Astrocyte (in vitro differentiated cells and primary cell): ENCODE data around the gene ZNF469. TPM values are rescaled to one million over a fixed set of nuclear protein-coding genes. Genes with fewer than 3 reads are reported as not detected.
A peak's percentile ranks its signal among the peaks of the same experiment; 100 is the strongest.

Experiments
- DNase-seq: peaks from one replicate; pipeline ENCODE4 v3.0.0-alpha.2; 2010; ENCODE audit warnings: low read depth
- FAIRE-seq: peaks from 2 replicates; lab custom pipeline; 2011; peaks lifted over from hg19 to GRCh38; lab: Jason Lieb, UNC
- H2AFZ ChIP-seq: 2 replicates; pipeline ENCODE4 v1.6.0; 2012; ENCODE audit warnings: low read depth, low read length, inconsistent platforms
- H3K27ac ChIP-seq: 2 replicates; pipeline ENCODE4 v1.5.1; 2011; ENCODE audit warnings: low read depth, low read length, inconsistent platforms
- H3K27me3 ChIP-seq: 2 replicates; pipeline ENCODE4 v1.6.0; 2011; ENCODE audit warnings: low read length, inconsistent platforms; ENCODE audit not compliant: insufficient read depth
- H3K36me3 ChIP-seq: 2 replicates; pipeline ENCODE4 v1.5.1; 2011; ENCODE audit warnings: low read length, inconsistent platforms; ENCODE audit not compliant: insufficient read depth
- H3K4me1 ChIP-seq: 2 replicates; pipeline ENCODE4 v1.5.1; 2011; ENCODE audit warnings: low read length, inconsistent platforms; ENCODE audit not compliant: insufficient read depth
- H3K4me2 ChIP-seq: 2 replicates; pipeline ENCODE4 v1.6.0; 2012; ENCODE audit warnings: low read length, inconsistent platforms
- H3K4me3 ChIP-seq: 2 replicates; pipeline ENCODE4 v1.5.1; 2011; ENCODE audit warnings: low read depth, mild to moderate bottlenecking, low read length, inconsistent platforms; ENCODE audit not compliant: insufficient read depth
- H3K79me2 ChIP-seq: 2 replicates; pipeline ENCODE4 v1.6.0; 2012; ENCODE audit warnings: mild to moderate bottlenecking, low read length, inconsistent platforms; ENCODE audit not compliant: insufficient read depth
- H3K9ac ChIP-seq: 2 replicates; pipeline ENCODE4 v1.6.0; 2012; ENCODE audit warnings: mild to moderate bottlenecking, low read length, inconsistent platforms
- H3K9me3 ChIP-seq: 2 replicates; pipeline ENCODE4 v1.5.1; 2012; ENCODE audit warnings: low read depth, mild to moderate bottlenecking, low read length, inconsistent platforms; ENCODE audit not compliant: insufficient read depth
- H4K20me1 ChIP-seq: 2 replicates; pipeline ENCODE4 v1.6.0; 2012; ENCODE audit warnings: low read length, inconsistent platforms; ENCODE audit not compliant: insufficient read depth
- H3K27ac Mint-ChIP-seq: one replicate; pipeline ENCODE4 v1.8.0; 2021; ENCODE audit warnings: mild to moderate bottlenecking, mixed read lengths; ENCODE audit not compliant: unreplicated experiment
- H3K27me3 Mint-ChIP-seq: one replicate; pipeline ENCODE4 v1.8.0; 2021; ENCODE audit warnings: low read depth, mixed read lengths; ENCODE audit not compliant: unreplicated experiment
- H3K36me3 Mint-ChIP-seq: one replicate; pipeline ENCODE4 v1.8.0; 2021; ENCODE audit warnings: low read depth, mixed read lengths; ENCODE audit not compliant: unreplicated experiment
- H3K4me1 Mint-ChIP-seq: one replicate; pipeline ENCODE4 v1.8.0; 2021; ENCODE audit warnings: low read depth, mixed read lengths; ENCODE audit not compliant: unreplicated experiment
- H3K4me3 Mint-ChIP-seq: one replicate; pipeline ENCODE4 v1.8.0; 2021; ENCODE audit warnings: mild to moderate bottlenecking, moderate library complexity, mixed read lengths; ENCODE audit not compliant: unreplicated experiment
- H3K9me3 Mint-ChIP-seq: one replicate; pipeline ENCODE4 v1.8.0; 2021; ENCODE audit warnings: mild to moderate bottlenecking, mixed read lengths; ENCODE audit not compliant: unreplicated experiment
- EZH2 ChIP-seq: IDR thresholded peaks from 2 replicates; pipeline ENCODE4 v1.6.1; 2012; ENCODE audit warnings: mild to moderate bottlenecking, low read length, inconsistent platforms; ENCODE audit not compliant: insufficient read depth
- total RNA-seq: library from RNA; stranded (reverse); gene quantifications from 2 replicates; pipeline ENCODE4 v1.2.1, GENCODE V29; 2021
- TF ChIP-seq, protein P1 (sequence below): IDR thresholded peaks from 2 replicates; pipeline ENCODE4 v1.5.1; 2011; ENCODE audit warnings: low read depth, mild to moderate bottlenecking, inconsistent platforms, low read length, moderate library complexity; ENCODE audit not compliant: insufficient read depth

ZNF469 gene
- total RNA-seq, 1 donor from 2014 or later = 17.7 TPM

DNA sequence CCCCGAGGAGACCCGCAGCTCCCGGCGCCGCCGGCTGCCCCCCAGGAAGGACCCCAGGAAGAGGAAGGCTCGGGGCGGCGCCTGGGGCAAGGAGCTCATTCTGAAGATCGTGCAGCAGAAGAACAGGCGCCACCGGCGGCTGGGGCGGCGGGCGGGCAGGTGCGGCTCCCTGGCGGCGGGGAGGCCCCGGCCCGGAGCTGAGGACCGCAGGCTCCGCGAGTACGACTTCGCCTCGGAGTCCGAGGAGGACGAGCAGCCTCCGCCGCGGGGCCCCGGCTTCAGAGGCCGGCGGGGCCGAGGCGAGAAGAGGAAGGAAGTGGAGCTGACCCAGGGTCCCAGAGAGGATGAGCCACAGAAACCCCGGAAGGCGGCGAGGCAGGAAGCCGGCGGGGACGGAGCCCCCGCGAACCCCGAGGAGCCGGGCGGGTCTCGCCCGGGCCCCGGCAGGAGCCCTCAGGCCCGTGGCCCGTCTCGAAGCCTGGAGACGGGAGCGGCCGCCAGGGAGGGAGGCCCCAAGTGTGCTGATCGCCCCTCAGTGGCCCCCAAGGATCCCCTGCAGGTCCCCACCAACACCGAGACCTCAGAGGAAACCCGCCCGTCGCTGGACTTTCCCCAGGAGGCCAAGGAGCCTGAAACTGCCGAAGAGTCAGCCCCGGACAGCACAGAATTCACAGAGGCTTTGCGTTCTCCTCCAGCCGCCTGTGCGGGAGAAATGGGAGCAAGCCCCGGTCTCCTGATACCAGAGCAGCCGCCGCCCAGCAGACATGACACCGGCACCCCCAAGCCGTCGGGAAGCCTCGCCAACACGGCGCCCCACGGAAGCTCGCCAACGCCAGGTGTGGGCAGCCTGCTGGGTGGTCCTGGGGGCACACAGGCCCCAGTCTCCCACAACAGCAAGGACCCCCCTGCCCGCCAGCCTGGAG lies 48.0 kb downstream of the ZNF469 start:
- no peaks in the 10 kb centered on the region for H3K36me3 ChIP-seq
- H3K9me3 ChIP-seq = no peaks in the 10 kb centered on the region
- peaks cover 2% of the 10 kb centered on the region for H3K36me3 Mint-ChIP-seq
- DNase-seq = no peak
- TF ChIP-seq, protein P1, sequence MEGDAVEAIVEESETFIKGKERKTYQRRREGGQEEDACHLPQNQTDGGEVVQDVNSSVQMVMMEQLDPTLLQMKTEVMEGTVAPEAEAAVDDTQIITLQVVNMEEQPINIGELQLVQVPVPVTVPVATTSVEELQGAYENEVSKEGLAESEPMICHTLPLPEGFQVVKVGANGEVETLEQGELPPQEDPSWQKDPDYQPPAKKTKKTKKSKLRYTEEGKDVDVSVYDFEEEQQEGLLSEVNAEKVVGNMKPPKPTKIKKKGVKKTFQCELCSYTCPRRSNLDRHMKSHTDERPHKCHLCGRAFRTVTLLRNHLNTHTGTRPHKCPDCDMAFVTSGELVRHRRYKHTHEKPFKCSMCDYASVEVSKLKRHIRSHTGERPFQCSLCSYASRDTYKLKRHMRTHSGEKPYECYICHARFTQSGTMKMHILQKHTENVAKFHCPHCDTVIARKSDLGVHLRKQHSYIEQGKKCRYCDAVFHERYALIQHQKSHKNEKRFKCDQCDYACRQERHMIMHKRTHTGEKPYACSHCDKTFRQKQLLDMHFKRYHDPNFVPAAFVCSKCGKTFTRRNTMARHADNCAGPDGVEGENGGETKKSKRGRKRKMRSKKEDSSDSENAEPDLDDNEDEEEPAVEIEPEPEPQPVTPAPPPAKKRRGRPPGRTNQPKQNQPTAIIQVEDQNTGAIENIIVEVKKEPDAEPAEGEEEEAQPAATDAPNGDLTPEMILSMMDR = no peak
- TF ChIP-seq EZH2 = no peak
- no peak for FAIRE-seq
- peak overlapping the region; percentile 55 for H3K9ac ChIP-seq
- H3K4me2 ChIP-seq = peak overlapping the region; percentile 72
- H3K4me3 Mint-ChIP-seq = no peak overlapping the region
- no peaks in the 10 kb centered on the region for H4K20me1 ChIP-seq
- H2AFZ ChIP-seq = peak overlapping the region; percentile 9
- H3K27ac Mint-ChIP-seq = no peak overlapping the region
- no peaks in the 10 kb centered on the region for H3K4me1 Mint-ChIP-seq
- no peaks in the 10 kb centered on the region for H3K27me3 ChIP-seq
- peaks cover 4% of the 10 kb centered on the region for H3K27me3 Mint-ChIP-seq
- no peaks in the 10 kb centered on the region for H3K9me3 Mint-ChIP-seq
- H3K4me3 ChIP-seq = no peak overlapping the region
- no peak overlapping the region for H3K27ac ChIP-seq
- peaks cover 10% of the 10 kb centered on the region for H3K4me1 ChIP-seq
- H3K79me2 ChIP-seq = no peaks in the 10 kb centered on the region

DNA sequence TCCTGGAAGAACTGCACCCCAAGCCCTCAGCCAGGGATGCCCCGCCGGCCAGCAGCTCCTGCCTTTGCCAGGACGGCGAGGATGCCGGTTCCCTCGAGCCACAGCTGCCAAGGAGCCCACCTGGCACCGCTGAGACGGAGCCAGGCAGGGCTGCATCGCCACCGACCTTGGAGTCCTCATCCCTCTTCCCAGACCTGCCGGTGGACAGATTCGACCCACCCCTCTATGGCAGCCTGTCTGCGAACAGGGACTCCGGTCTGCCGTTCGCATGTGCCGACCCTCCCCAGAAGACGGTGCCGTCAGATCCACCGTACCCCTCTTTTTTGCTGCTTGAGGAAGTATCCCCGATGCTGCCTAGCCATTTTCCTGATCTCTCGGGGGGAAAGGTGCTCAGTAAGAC lies 48.9 kb downstream of the ZNF469 start:
- no peaks in the 10 kb centered on the region for H3K27me3 ChIP-seq
- peaks cover 2% of the 10 kb centered on the region for H3K36me3 Mint-ChIP-seq
- no peak overlapping the region for H3K27ac ChIP-seq
- no peak overlapping the region for H3K4me2 ChIP-seq
- FAIRE-seq = no peak
- no peak overlapping the region for H2AFZ ChIP-seq
- no peak overlapping the region for H3K4me3 ChIP-seq
- peaks cover 4% of the 10 kb centered on the region for H3K27me3 Mint-ChIP-seq
- no peaks in the 10 kb centered on the region for H3K9me3 ChIP-seq
- H3K4me1 ChIP-seq = peaks cover 10% of the 10 kb centered on the region
- H3K4me3 Mint-ChIP-seq = no peak overlapping the region
- no peak for DNase-seq
- no peaks in the 10 kb centered on the region for H3K79me2 ChIP-seq
- H3K36me3 ChIP-seq = no peaks in the 10 kb centered on the region
- H3K9ac ChIP-seq = no peak overlapping the region
- H3K4me1 Mint-ChIP-seq = no peaks in the 10 kb centered on the region
- TF ChIP-seq, protein P1 = no peak
- TF ChIP-seq EZH2 = no peak
- H3K27ac Mint-ChIP-seq = no peak overlapping the region
- H4K20me1 ChIP-seq = no peaks in the 10 kb centered on the region
- H3K9me3 Mint-ChIP-seq = no peaks in the 10 kb centered on the region

DNA sequence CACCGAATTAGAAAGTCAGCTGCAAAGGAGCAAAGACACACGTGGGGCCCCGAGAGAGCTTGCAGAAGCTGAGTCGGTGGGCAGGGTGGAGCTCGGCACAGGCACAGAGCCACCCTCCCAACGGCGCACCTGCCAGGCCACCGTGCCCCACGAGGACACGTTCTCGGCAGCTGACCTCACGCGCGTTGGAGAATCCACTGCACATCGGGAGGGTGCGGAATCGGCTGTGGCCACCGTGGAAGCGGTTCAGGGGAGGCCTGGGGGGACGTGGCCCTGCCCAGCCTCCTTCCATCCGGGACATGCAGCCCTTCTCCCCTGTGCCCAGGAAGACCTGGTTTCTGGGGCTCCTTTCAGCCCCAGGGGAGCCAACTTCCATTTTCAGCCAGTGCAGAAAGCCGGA lies 49.4 kb downstream of the ZNF469 start:
- H3K27me3 ChIP-seq = no peaks in the 10 kb centered on the region
- no peaks in the 10 kb centered on the region for H3K79me2 ChIP-seq
- no peak overlapping the region for H3K9ac ChIP-seq
- H2AFZ ChIP-seq = no peak overlapping the region
- FAIRE-seq (no peak), DNase-seq (no peak)
- H3K4me1 ChIP-seq = peaks cover 10% of the 10 kb centered on the region
- H3K9me3 ChIP-seq = no peaks in the 10 kb centered on the region
- no peaks in the 10 kb centered on the region for H3K9me3 Mint-ChIP-seq
- no peaks in the 10 kb centered on the region for H4K20me1 ChIP-seq
- TF ChIP-seq EZH2 = no peak
- TF ChIP-seq, protein P1 = no peak
- peaks cover 4% of the 10 kb centered on the region for H3K27me3 Mint-ChIP-seq
- H3K27ac Mint-ChIP-seq = no peak overlapping the region
- H3K36me3 Mint-ChIP-seq = peaks cover 2% of the 10 kb centered on the region
- H3K36me3 ChIP-seq = no peaks in the 10 kb centered on the region
- H3K27ac ChIP-seq = no peak overlapping the region
- H3K4me1 Mint-ChIP-seq = no peaks in the 10 kb centered on the region
- H3K4me2 ChIP-seq = no peak overlapping the region
- no peak overlapping the region for H3K4me3 ChIP-seq
- no peak overlapping the region for H3K4me3 Mint-ChIP-seq
